Stimulated activated CD4-positive, alpha-beta T cell treated with anti-CD3 and anti-CD28 coated beads, TNF-alpha, amount 100 ng/mL, for 48 hours (primary cell): ENCODE data around the gene OR2Y1.
"Not testable (repeated sequence)": the region's sequence is repeated elsewhere in the genome, so short reads cannot be mapped to it uniquely, and the experiment has no call there.

Experiments used
- DNase-seq, 3 donors: peaks; one replicate each; pipeline ENCODE4 v3.0.0-alpha.2; 2020; ENCODE audit warnings: low read depth in 3 of 3

OR2Y1 gene

GRCh38 chr5:180739271-180739670 lies 587 bp downstream of the OR2Y1 start:
- DNase-seq: no peak

GRCh38 chr5:180736536-180736935 lies 3.3 kb downstream of the OR2Y1 start:
- DNase-seq: no peak

- DNase-seq: no peak
Observed at GRCh38 chr5:180724944-180725343, 14.9 kb downstream of the OR2Y1 start.

- no peak for DNase-seq
Observed at GRCh38 chr5:180723936-180724335, 15.9 kb downstream of the OR2Y1 start.

- no peak for DNase-seq
Observed at GRCh38 chr5:180720486-180720885, 19.4 kb downstream of the OR2Y1 start.

- no peak for DNase-seq
Observed at GRCh38 chr5:180719781-180720180, 20.1 kb downstream of the OR2Y1 start.

GRCh38 chr5:180718810-180719453 lies 20.9 kb downstream of the OR2Y1 start:
- DNase-seq: peak in 1 of 3 donors; percentile 21

GRCh38 chr5:180717989-180718388 lies 21.9 kb downstream of the OR2Y1 start:
- DNase-seq: no peak

GRCh38 chr5:180704362-180704761 lies 35.5 kb downstream of the OR2Y1 start:
- no peak for DNase-seq

GRCh38 chr5:180703912-180704311 lies 35.9 kb downstream of the OR2Y1 start:
- no peak for DNase-seq

- not testable (repeated sequence) for DNase-seq
Observed at GRCh38 chr5:180703371-180703770, 36.5 kb downstream of the OR2Y1 start.

- DNase-seq: not testable (repeated sequence)
Observed at GRCh38 chr5:180700440-180700839, 39.4 kb downstream of the OR2Y1 start.

GRCh38 chr5:180699042-180699441 lies 40.8 kb downstream of the OR2Y1 start:
- no peak for DNase-seq

GRCh38 chr5:180696116-180696515 lies 43.7 kb downstream of the OR2Y1 start:
- no peak for DNase-seq

GRCh38 chr5:180692429-180692828 lies 47.4 kb downstream of the OR2Y1 start:
- no peak for DNase-seq

- DNase-seq: no peak
Observed at GRCh38 chr5:180691046-180691445, 48.8 kb downstream of the OR2Y1 start.

- DNase-seq: no peak
Observed at GRCh38 chr5:180690562-180690961, 49.3 kb downstream of the OR2Y1 start.

- no peak for DNase-seq
Observed at GRCh38 chr5:180689775-180690174, 50.1 kb downstream of the OR2Y1 start.
